ENCODE results near the gene ALKAL2. TPM values are rescaled to one million over a fixed set of nuclear protein-coding genes. Genes with fewer than 3 reads are reported as not detected.
"Not testable (repeated sequence)": the region's sequence is repeated elsewhere in the genome, so short reads cannot be mapped to it uniquely, and the experiment has no call there.

The ALKAL2 gene, protein sequence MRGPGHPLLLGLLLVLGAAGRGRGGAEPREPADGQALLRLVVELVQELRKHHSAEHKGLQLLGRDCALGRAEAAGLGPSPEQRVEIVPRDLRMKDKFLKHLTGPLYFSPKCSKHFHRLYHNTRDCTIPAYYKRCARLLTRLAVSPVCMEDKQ
- not detected for total RNA-seq
- 0.04 TPM for polyA plus RNA-seq (2013, experiment 1 of 2)
- polyA plus RNA-seq (2013, experiment 2 of 2): 0.12 TPM
- 0 to 0.22 (median 0) reads per million in 172 experiments for total RNA-seq

DNA sequence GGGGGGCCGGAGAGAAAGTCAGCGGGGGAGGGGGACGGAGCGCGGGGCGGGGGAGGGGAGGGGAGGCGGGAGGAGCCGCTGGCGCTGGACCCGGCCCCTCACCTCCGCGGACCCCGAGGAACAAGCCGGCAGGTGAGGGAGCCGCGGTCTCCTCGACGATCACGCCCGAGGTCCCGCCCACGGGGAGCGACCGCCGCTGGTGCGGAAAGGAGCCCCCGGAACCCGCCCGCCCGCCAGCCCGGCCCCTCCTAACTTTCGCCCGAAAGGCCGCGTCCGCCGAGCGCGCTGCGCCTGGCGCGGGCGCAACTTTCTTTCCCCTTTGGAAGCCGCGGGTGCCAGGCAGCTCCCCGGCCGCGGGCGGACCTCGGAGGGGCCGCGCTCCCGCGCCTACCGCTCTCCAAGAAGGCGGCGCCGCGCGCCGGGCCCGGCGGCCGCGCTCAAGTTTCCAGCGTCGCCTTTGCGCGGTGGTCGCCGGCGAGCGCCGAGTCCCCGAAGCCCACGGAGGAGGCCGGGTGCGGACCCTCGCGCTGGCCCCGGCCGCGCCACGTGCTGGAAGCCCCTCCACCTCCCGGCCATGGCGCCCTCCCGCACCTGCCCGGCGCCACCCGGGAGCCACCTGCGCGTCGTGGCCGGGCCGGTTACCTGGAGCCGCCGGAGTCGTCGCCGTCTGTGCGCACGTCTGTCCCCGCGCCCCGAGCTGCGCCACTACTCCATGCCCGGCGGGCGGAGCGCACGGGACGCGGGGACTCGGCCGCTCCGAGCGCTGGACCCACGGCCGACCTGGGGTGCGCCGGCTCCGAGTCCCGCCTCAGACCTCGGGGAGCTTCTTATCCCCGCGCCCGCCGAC is at the start of gene ALKAL2:
Gene ALKAL2, minus strand, starts transcription at position 181 of the 847 bp plus-strand sequence. CDS start 256 bp downstream, outside the sequence.
- intact Hi-C loops (cut with DNase I, micrococcal nuclease): no loop called here
- no peak within 1 kb of the TSS for H3K27ac ChIP-seq (ENCODE audit: low read depth in 1 of 2, low read length in 2 of 2)
- Mint-ChIP-seq H3K4me1 (ENCODE audit: low read depth) (peaks cover 16% of the 10 kb centered on the region), H3K27ac (no peak within 1 kb of the TSS), H3K27me3 (peaks cover 53% of the 10 kb centered on the region), H3K36me3 (ENCODE audit: low read depth) (no peaks in the 10 kb centered on the region), H3K4me3 (no peak within 1 kb of the TSS), H3K9me3 (no peaks in the 10 kb centered on the region)
- TF ChIP-seq, protein P1, sequence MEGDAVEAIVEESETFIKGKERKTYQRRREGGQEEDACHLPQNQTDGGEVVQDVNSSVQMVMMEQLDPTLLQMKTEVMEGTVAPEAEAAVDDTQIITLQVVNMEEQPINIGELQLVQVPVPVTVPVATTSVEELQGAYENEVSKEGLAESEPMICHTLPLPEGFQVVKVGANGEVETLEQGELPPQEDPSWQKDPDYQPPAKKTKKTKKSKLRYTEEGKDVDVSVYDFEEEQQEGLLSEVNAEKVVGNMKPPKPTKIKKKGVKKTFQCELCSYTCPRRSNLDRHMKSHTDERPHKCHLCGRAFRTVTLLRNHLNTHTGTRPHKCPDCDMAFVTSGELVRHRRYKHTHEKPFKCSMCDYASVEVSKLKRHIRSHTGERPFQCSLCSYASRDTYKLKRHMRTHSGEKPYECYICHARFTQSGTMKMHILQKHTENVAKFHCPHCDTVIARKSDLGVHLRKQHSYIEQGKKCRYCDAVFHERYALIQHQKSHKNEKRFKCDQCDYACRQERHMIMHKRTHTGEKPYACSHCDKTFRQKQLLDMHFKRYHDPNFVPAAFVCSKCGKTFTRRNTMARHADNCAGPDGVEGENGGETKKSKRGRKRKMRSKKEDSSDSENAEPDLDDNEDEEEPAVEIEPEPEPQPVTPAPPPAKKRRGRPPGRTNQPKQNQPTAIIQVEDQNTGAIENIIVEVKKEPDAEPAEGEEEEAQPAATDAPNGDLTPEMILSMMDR (IDR thresholded peaks at IDR 0.05): no peak
- DNase-seq: peak in 1 of 14 experiments; percentile 16
- H3K27me3 ChIP-seq (ENCODE audit: control insufficient read depth in 1 of 2, insufficient read depth in 2 of 2, low read length in 2 of 2): peaks cover 39 to 42% of the 10 kb centered on the region in 2 experiments
- H3K36me3 ChIP-seq (ENCODE audit: insufficient read depth, low read length): no peaks in the 10 kb centered on the region
- no peak within 1 kb of the TSS for H3K4me3 ChIP-seq (ENCODE audit: low read length)
- peaks cover 17% of the 10 kb centered on the region for H3K4me1 ChIP-seq (ENCODE audit: insufficient read depth, low read length)
- H3K9me3 ChIP-seq (ENCODE audit: control insufficient read depth in 1 of 2, insufficient read depth in 1 of 2, low read length in 2 of 2): peaks cover 0 to 5% of the 10 kb centered on the region in 2 experiments
- no peak for ATAC-seq (ENCODE audit: poor library complexity)
- POLR2A ChIA-PET: interaction anchor here (0.9 to 1.6 kb wide), 2 partner anchors 23 to 113 kb away, joined by 3 to 4 read pairs; no protein-coding TSS in a partner anchor
- CTCF ChIA-PET: no interaction called here

DNA sequence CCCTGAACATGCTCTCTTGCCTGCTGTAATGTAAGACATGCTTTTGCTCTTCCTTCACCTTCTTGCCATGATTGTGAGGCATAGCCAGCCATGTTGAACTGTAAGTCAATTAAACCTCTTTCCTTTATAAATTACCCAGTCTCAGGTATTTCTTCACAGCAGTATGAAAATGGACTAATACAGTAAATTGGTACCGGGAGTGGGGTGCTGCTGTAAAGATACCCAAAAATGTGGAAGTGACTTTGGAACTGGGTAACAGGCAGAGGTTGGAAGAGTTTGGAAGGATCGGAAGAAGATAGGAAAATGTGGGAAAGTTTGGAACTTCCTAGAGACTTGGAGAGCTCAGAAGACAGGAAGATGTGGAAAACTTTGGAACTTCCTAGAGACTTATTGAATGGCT is 49.1 kb upstream of the ALKAL2 start:
- H3K4me1 ChIP-seq (ENCODE audit: insufficient read depth, low read length); H3K27ac ChIP-seq (ENCODE audit: low read depth in 1 of 2, low read length in 2 of 2); H3K4me1 Mint-ChIP-seq (ENCODE audit: low read depth); H3K4me3 Mint-ChIP-seq; POLR2A ChIA-PET; H3K36me3 ChIP-seq (ENCODE audit: insufficient read depth, low read length); H3K27me3 ChIP-seq (ENCODE audit: control insufficient read depth in 1 of 2, insufficient read depth in 2 of 2, low read length in 2 of 2); intact Hi-C loops (cut with DNase I, micrococcal nuclease); CTCF ChIA-PET; ATAC-seq (ENCODE audit: poor library complexity); DNase-seq; H3K27ac Mint-ChIP-seq; H3K36me3 Mint-ChIP-seq (ENCODE audit: low read depth); H3K4me3 ChIP-seq (ENCODE audit: low read length): not testable (repeated sequence)
- H3K27me3 Mint-ChIP-seq: peaks cover 23% of the 10 kb centered on the region
- peaks cover 18% of the 10 kb centered on the region for H3K9me3 Mint-ChIP-seq
- H3K9me3 ChIP-seq (ENCODE audit: control insufficient read depth in 1 of 2, insufficient read depth in 1 of 2, low read length in 2 of 2): peaks cover 17 to 34% of the 10 kb centered on the region in 2 experiments

DNA sequence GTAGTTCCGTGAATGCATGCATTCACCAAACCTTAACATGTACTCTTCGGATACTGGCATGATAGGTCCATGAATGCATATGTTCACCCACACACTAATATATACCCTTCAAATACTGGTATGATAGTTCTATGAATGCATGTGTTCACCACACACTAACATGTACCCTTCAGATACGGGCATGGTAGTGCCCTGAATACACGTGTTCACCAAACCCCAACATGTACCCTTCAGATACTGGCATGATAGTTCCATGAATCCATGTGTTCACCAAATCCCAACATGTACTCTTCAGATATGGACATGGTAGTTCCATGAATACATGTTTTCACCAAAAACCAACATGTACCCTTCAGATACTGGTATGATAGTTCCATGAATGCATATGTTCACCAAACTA is 48.5 kb upstream of the ALKAL2 start:
- TF ChIP-seq, protein P1 (IDR thresholded peaks at IDR 0.05): no peak
- peaks cover 17 to 34% of the 10 kb centered on the region in 2 experiments for H3K9me3 ChIP-seq (ENCODE audit: control insufficient read depth in 1 of 2, insufficient read depth in 1 of 2, low read length in 2 of 2)
- Mint-ChIP-seq H3K27me3 (peaks cover 17% of the 10 kb centered on the region), H3K36me3 (ENCODE audit: low read depth) (no peaks in the 10 kb centered on the region), H3K27ac (no peak overlapping the region), H3K9me3 (peaks cover 18% of the 10 kb centered on the region), H3K4me3 (no peak overlapping the region), H3K4me1 (ENCODE audit: low read depth) (no peaks in the 10 kb centered on the region)
- no peak overlapping the region for H3K4me3 ChIP-seq (ENCODE audit: low read length)
- intact Hi-C loops (cut with DNase I, micrococcal nuclease): no loop called here
- no peak overlapping the region for H3K27ac ChIP-seq (ENCODE audit: low read depth in 1 of 2, low read length in 2 of 2)
- no peaks in the 10 kb centered on the region for H3K36me3 ChIP-seq (ENCODE audit: insufficient read depth, low read length)
- no peak for DNase-seq
- ChIA-PET CTCF (no interaction called here), POLR2A (interaction anchor here (0.7 kb wide), 1 partner anchor 82 kb away, joined by 3 read pairs; no protein-coding TSS in a partner anchor)
- H3K4me1 ChIP-seq (ENCODE audit: insufficient read depth, low read length): no peaks in the 10 kb centered on the region
- ATAC-seq (ENCODE audit: poor library complexity): no peak
- H3K27me3 ChIP-seq (ENCODE audit: control insufficient read depth in 1 of 2, insufficient read depth in 2 of 2, low read length in 2 of 2): peaks cover 0 to 2% of the 10 kb centered on the region in 2 experiments

Data from CD4-positive, alpha-beta T cell (primary cell).